Measurements from ENCODE around the gene MAPK14.

- TF ChIP-seq JUN (IDR thresholded peaks at IDR 0.05) = peak; percentile 32 to 45; a peak in 2 of 5 replicates
- TF ChIP-seq CEBPB (IDR thresholded peaks at IDR 0.05) = no peak
These were observed at the start of gene MAPK14 for GRCh38 chr6:36027501-36028087.
